IPS DF 6.9 (cell line): Measurements from ENCODE around the gene FAM210B.

Experiments used
- DNase-seq: peaks from one replicate; pipeline ENCODE4 v3.0.0-alpha.2; 2013; ENCODE audit warnings: low read depth, low spot score
- H3K27ac ChIP-seq: one replicate; pipeline ENCODE4 v1.5.1; 2013; ENCODE audit warnings: low read length, control low read depth
- H3K27me3 ChIP-seq: 2 replicates; pipeline ENCODE4 v1.6.1; 2013; ENCODE audit warnings: mild to moderate bottlenecking, low read length; ENCODE audit not compliant: control insufficient read depth, insufficient read depth
- H3K36me3 ChIP-seq: 2 replicates; pipeline ENCODE4 v1.6.1; 2013; ENCODE audit warnings: low read length; ENCODE audit not compliant: control insufficient read depth, insufficient read depth
- H3K4me1 ChIP-seq: 2 replicates; pipeline ENCODE4 v1.6.1; 2013; ENCODE audit warnings: low read length; ENCODE audit not compliant: control insufficient read depth, insufficient read depth
- H3K4me3 ChIP-seq: 2 replicates; pipeline ENCODE4 v1.5.1; 2013; ENCODE audit warnings: mild to moderate bottlenecking, low read length
- H3K9me3 ChIP-seq: 2 replicates; pipeline ENCODE4 v1.6.1; 2013; ENCODE audit warnings: low read length, inconsistent platforms; ENCODE audit not compliant: control insufficient read depth, insufficient read depth
- WGBS: extraction: QIAGEN DNeasy Blood & Tissue Kit; methylation state at CpG from one replicate; pipeline ENCODE4 v1.1.7; 2013; ENCODE audit warnings: mixed read lengths, missing lambda C conversion rate; ENCODE audit not compliant: insufficient read length, insufficient coverage; 5-methylcytosine and 5-hydroxymethylcytosine counted together

Gene FAM210B

DNA sequence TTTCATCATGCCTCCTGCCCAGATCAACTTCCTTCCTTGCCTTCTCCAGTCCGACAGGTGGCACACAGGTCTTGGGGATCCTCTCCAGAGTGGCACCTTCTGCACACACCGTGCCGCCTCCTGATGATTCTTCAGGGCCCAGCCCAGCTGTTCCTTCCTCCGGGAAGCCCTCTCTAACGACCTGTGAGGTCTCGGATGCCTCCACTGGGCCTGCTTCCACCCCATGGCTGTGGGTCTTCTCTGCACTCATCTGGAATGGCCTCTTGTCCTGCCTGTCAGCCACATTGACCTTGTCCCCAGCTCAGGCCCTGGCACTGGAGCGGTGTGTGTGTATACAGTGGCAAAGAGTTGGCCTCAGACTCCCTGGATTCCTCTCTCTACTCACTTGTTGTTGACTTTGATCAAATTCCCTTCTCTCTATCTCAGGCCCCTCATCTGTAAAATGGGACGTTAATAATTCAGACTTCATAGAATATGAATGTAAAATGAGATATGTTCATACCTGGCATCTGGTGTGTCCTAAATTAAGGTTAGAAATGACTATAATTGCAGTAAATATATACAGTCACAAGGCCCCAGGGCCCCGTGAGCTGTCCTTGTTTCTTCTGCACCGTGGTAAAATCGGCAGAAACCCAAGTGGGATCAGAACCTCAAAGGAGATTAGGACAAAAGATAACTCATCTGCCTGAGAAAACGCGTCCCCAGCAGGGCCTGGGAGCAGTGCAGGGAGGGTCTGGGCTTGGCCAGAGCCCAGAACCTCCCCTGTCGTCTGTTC lies 1.5 kb downstream of the FAM210B start:
- WGBS, result no CpG with 5 or more reads among the region's 14 CpGs
- DNase-seq, result no peak
- no peak overlapping the region for H3K27ac ChIP-seq

DNA sequence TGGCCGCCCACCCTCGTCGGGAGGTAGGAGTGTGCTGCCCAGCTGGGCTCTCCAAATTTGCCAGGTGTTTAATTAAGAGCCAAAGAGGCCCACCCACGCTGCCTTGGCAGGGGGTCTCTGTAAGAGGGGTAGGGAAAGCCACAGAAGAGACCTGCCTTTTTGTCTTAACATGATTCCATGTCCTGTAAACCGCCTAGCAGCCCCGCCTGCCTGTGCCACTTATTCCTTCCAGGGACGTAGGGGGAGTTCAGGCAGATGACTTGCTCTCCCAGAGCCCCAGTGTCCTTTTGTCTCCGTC lies 2.1 kb downstream of the FAM210B start:
- Histone ChIP-seq H3K27me3 (no peaks in the 10 kb centered on the region), H3K4me3 (no peak overlapping the region), H3K9me3 (no peaks in the 10 kb centered on the region), H3K36me3 (no peaks in the 10 kb centered on the region), H3K4me1 (peaks cover 4% of the 10 kb centered on the region; the same call in 1 of the 2 replicates), H3K27ac (no peak overlapping the region)
- WGBS, result no CpG with 5 or more reads among the region's 8 CpGs
- no peak for DNase-seq

More for the DNA sequence above, 1.5 kb downstream of the FAM210B start:
- Histone ChIP-seq H3K9me3 (no peaks in the 10 kb centered on the region), H3K36me3 (no peaks in the 10 kb centered on the region), H3K27me3 (no peaks in the 10 kb centered on the region), H3K4me3 (no peak overlapping the region), H3K4me1 (peaks cover 4% of the 10 kb centered on the region; the same call in 1 of the 2 replicates)

DNA sequence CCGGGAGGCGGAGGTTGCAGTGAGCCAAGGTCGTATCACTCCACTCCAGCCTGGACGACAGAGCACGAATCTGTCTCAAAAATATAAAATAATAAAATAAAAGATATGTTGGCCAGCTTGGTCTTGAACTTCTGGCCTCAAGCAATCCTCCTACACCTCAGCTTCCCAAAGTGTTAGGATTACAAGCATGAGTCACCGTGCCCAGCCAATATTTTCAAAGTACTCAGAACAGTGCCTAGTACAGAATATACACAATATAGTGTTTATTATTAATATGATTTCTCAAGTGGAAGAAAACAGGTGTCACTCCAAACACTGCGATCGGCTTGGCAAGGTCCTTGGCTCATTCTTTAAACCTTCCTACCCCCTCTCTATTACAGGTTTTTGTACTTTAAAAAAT lies 3.1 kb downstream of the FAM210B start:
- Histone ChIP-seq H3K27ac (no peak overlapping the region), H3K4me3 (no peak overlapping the region), H3K27me3 (no peaks in the 10 kb centered on the region), H3K4me1 (peaks cover 4% of the 10 kb centered on the region; the same call in 1 of the 2 replicates), H3K9me3 (no peaks in the 10 kb centered on the region), H3K36me3 (no peaks in the 10 kb centered on the region)
- no CpG with 5 or more reads among the region's 8 CpGs for WGBS
- DNase-seq, result no peak

DNA sequence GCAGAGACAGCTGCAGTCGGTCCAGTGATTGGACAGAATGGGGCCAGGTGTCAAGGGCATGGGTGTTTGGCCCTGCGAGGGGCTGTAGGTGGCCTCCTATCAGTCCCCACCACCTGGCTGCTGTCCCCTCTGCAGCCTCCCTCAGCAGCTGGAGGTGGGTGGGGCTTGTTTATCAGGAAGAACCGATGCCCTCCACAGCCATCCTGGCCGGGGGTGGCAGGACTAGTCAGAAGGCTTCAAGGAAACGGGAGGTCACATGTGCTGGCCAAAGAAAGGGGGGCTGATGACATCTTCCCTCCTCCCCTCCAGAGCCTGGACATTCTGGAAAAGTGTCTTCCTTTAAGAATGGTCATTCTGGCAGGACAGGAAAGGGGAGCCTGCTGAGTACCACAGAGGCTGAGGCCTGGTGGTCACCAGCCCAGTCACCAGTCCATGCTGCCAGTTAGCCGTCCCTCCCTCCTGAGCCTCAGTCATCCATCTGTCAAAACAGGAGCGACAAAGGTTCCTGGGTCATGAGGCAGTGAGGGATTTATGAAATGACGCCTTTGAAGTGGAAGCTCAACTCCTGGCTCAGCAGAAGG lies 4.1 kb downstream of the FAM210B start:
- Histone ChIP-seq H3K4me1 (peaks cover 4% of the 10 kb centered on the region; the same call in 1 of the 2 replicates), H3K9me3 (no peaks in the 10 kb centered on the region), H3K27ac (no peak overlapping the region), H3K27me3 (no peaks in the 10 kb centered on the region), H3K36me3 (no peaks in the 10 kb centered on the region), H3K4me3 (no peak overlapping the region)
- DNase-seq, result no peak
- WGBS, result no CpG with 5 or more reads among the region's 8 CpGs

DNA sequence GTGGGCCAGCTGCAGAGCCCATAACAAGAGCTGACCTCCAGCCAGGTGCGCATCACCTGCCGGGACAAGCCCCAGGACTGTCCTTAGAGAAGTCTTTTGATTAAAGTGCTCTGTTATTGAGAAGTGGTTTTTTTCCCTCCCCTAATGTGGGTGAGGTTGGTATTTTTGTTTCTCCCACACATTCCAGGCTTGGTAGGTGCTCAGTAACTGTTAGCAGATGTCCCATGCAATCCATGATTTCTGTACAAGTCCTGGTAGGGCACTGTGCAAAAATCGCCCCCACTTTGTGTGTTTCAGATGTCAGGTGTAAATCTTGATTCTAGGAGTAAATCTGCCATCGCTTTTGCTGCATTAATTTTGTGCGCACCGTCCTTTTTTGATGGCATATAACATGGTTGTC lies 4.7 kb downstream of the FAM210B start:
- Histone ChIP-seq H3K27me3 (no peaks in the 10 kb centered on the region), H3K4me3 (no peak overlapping the region), H3K36me3 (no peaks in the 10 kb centered on the region), H3K27ac (no peak overlapping the region), H3K9me3 (no peaks in the 10 kb centered on the region), H3K4me1 (peaks cover 4% of the 10 kb centered on the region; the same call in 1 of the 2 replicates)
- no CpG with 5 or more reads among the region's 6 CpGs for WGBS
- DNase-seq, result no peak

DNA sequence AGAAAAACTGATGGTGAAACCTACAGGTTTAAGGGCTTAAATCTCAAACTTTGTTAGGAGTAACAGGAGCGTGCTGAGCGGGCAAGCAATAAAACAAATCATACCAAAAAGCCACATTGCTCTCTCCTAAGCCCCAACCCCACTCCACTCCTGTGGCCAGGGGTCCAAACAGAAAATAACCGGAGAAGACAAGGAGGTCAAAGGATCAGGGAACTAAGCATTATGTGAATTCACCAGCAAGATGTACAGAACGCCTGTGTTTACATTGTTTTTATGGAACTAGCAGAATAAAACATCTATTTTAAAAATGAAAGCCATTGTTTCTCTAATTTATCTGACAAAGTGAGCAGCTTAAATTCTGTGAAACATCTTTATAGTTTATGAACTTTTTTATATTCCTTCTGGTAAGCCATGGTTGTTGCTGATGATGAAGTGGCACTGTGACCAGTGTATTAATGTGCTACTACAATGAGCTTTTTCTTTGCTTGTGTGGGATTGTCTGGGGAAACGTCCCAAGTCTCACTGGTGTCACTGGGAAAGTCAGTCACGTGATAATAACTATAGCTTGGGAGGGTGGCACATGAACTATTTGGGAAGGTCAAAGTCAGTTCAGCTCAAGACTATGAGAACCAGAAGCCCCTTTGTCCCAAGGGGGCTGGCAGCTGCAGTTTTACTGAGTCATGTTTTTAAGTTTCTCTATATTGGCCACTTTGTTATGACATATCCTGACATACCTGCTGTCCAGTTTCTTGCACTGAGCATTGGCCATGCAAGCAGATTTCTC lies 9.8 kb downstream of the FAM210B start:
- peaks cover 18% of the 10 kb centered on the region for H3K36me3 ChIP-seq
- no peaks in the 10 kb centered on the region for H3K4me1 ChIP-seq
- no peak for DNase-seq
- no CpG with 5 or more reads among the region's 6 CpGs for WGBS
- H3K27me3 ChIP-seq, result no peaks in the 10 kb centered on the region
- no peak overlapping the region for H3K27ac ChIP-seq
- no peak overlapping the region for H3K4me3 ChIP-seq
- no peaks in the 10 kb centered on the region for H3K9me3 ChIP-seq

DNA sequence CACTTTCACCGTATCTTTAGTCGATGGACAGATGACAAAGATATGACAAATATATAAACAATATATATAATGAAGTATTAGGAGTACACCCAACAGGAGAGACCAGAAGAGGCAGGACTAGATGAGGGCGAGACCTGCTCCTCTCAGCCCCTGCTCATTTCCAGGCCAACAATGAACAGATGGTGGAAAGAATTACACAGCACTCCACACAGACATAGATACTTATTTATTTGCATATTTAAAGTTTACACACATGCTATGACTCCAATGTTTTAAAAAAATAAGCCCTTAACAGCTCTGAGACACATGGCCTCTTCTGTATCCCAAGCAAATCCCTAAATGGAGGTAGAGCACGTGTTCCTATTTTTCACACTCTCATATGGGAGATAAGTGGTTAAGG lies 10.4 kb downstream of the FAM210B start:
- Histone ChIP-seq H3K4me3 (no peak overlapping the region), H3K9me3 (no peaks in the 10 kb centered on the region), H3K4me1 (no peaks in the 10 kb centered on the region), H3K27me3 (no peaks in the 10 kb centered on the region), H3K36me3 (peaks cover 21% of the 10 kb centered on the region), H3K27ac (no peak overlapping the region)
- no CpG with 5 or more reads among the region's 4 CpGs for whole genome bisulfite sequencing
- DNase-seq, result no peak

DNA sequence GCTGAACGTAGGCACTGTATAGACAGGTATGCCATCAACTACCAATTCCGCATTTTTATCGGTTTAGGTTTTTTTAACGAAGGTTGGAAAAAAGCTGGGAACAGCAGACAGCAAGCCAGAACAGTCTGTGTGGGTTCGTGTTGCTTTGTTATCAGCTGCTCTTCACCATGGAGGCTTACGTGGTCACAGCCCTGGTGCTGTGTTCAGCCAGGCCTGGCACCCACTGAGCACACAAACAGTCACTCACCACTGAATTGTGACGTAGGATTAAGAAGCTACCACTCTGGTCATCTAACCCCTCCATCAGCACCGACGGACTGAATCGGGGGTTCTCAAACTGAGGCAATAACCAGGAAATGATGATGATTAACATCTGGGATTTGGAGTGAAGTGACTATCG lies 13.2 kb downstream of the FAM210B start:
- H3K4me3 ChIP-seq, result no peak overlapping the region
- no peaks in the 10 kb centered on the region for H3K4me1 ChIP-seq
- no CpG with 5 or more reads among the region's 11 CpGs for WGBS

DNA sequence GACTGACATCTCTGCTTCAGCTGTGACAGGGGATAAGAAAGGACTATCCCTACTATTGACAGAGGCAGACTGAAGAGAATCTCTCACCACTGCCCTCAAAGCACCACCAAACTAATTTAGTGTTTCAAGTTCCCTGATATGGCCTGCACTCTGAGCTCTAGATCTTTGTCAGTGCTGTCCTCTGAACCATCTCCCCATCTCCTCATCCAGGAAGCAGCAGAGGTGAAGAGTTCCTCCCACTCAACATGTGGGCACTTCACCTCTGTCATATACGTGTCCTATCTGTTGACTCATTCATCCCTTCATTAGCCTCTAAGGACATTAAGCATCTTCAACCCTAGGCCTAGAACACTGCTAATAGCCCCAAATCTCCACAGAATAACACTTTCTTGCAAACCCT lies 14.1 kb downstream of the FAM210B start:
- WGBS, result no CpG with 5 or more reads among the region's 1 CpG
- H3K4me3 ChIP-seq, result no peak overlapping the region
- H3K9me3 ChIP-seq, result no peaks in the 10 kb centered on the region
- peaks cover 25% of the 10 kb centered on the region for H3K36me3 ChIP-seq
- H3K27me3 ChIP-seq, result no peaks in the 10 kb centered on the region
- no peak overlapping the region for H3K27ac ChIP-seq
- no peaks in the 10 kb centered on the region for H3K4me1 ChIP-seq
- DNase-seq, result no peak

More for the DNA sequence above, 13.2 kb downstream of the FAM210B start:
- Histone ChIP-seq H3K36me3 (peaks cover 25% of the 10 kb centered on the region), H3K27me3 (no peaks in the 10 kb centered on the region), H3K27ac (no peak overlapping the region), H3K9me3 (no peaks in the 10 kb centered on the region)
- DNase-seq, result no peak

DNA sequence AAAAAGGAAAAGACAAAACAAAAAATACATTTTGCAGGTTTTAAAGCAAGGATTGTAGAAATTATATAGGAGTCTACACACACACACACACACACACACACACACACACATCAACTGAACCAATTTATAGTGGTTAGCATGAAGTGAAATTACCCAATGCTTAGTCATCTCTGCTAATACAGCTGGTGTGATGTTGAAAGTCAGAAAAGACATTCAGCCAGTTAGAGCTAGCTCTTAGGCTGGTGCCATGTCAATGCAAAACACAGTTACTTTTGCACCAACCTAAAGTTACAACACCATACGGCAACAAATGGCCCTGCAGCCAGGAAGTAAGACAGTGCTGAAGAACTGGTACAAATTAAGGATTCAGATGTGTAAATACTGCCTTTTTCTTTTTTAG lies 15.2 kb downstream of the FAM210B start:
- Histone ChIP-seq H3K4me3 (no peak overlapping the region), H3K27ac (no peak overlapping the region), H3K36me3 (peaks cover 25% of the 10 kb centered on the region), H3K27me3 (no peaks in the 10 kb centered on the region), H3K4me1 (no peaks in the 10 kb centered on the region), H3K9me3 (no peaks in the 10 kb centered on the region)
- DNase-seq, result no peak
- WGBS, result no CpG with 5 or more reads among the region's 1 CpG
